ENCODE results near the gene AP2B1.
"Not testable (repeated sequence)": the region's sequence is repeated elsewhere in the genome, so short reads cannot be mapped to it uniquely, and the experiment has no call there.

AP2B1 gene

GRCh38 chr17:35748341-35748841 is 161.3 kb downstream of the AP2B1 start:
- no peak for TF ChIP-seq CTCF (conservative IDR thresholded peaks at IDR 0.05; ENCODE audit: low read depth, low read length)
- no peak overlapping the region for H3K4me3 ChIP-seq (ENCODE audit: low read length)
- no peak for DNase-seq (ENCODE audit: low read depth)

DNA sequence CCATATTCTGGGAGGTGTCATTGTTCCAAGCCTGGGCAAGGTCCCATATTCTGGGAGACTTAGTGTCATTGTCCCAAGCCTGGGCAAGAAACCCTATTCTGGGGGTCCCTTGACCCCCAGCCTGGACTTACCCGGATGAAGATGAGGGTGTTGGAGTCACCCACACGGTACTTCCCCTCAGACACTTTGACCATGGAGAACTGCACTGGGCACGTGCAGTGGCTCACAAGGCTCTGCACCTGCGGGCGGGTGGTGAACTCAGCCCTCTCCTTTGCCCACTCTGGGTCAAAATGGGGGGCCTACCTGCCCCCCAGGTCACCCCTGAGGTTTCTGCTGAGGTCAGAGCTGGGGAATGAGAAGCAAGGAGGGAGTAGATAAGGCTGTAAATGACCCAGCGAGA is 161.9 kb downstream of the AP2B1 start:
- TF ChIP-seq CTCF (conservative IDR thresholded peaks at IDR 0.05; ENCODE audit: low read depth, low read length) = no peak
- H3K4me3 ChIP-seq (ENCODE audit: low read length) = no peak overlapping the region
- no peak for DNase-seq (ENCODE audit: low read depth)

DNA sequence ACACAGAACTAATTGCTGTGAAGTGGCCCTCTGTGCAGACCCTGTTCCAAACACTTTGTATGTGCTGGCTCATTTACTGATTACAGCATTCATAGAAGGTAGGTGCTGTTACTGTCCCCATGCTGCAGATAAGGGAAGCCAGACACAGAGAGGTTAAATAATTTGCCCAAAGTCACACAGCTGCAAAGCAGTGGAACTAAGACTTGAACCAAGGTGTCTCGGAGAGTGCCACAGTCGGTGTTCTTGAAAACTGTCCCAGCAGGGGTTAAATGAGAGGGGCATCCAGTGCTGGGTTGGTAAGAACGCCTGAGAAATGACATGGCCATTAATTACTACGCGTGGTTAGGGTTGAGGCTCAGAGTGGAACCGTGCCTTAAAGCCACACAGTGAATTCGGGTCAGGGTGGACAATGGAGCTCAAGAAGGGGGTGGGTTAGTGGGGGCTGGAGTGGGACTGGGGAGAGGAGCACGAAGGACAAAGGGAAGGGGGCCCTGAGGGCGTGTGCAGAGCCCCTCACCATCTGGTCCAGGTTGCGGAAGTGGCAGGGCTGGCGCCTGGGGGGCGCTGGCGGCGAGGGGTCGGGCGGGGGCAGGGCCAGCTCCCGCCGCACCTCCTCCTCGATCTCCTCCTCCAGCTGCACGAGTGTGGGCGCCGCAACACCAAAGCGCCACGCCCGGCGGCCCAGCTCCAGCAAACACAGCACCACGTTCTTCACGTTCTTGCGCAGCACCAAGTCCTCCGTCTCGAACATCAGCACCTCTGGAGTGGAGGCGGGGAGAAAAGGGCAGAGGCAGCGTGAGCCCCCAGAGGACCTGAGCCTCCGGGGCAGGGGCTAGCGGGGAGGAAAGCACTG is 162.7 kb downstream of the AP2B1 start:
- DNase-seq (ENCODE audit: low read depth) = no peak
- no peak for TF ChIP-seq CTCF (conservative IDR thresholded peaks at IDR 0.05; ENCODE audit: low read depth, low read length)
- no peak overlapping the region for H3K4me3 ChIP-seq (ENCODE audit: low read length)

GRCh38 chr17:35750526-35751395 is 163.6 kb downstream of the AP2B1 start:
- H3K4me3 ChIP-seq (ENCODE audit: low read length) = no peak overlapping the region
- no peak for TF ChIP-seq CTCF (conservative IDR thresholded peaks at IDR 0.05; ENCODE audit: low read depth, low read length)
- DNase-seq (ENCODE audit: low read depth) = no peak

DNA sequence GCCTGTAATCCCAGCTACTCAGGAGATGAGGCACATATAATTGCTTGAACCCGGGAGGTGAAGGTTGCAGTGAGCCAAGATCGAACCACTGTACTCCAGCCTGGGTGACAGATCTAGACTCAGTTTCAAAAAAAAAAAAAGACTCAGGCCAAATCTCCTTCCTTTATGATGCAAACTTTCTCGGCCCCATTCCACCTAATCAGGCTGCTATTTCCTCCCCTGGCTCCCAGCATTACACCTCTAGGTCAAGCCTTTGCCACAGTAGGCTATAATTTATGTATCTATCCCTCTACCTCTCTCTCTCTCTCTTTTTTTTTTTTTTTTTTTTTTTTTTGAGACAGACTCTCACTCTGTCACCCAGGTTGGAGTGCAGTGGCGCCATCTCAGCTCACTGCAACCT is 164.4 kb downstream of the AP2B1 start:
- not testable (repeated sequence) for H3K4me3 ChIP-seq (ENCODE audit: low read length); DNase-seq (ENCODE audit: low read depth)

DNA sequence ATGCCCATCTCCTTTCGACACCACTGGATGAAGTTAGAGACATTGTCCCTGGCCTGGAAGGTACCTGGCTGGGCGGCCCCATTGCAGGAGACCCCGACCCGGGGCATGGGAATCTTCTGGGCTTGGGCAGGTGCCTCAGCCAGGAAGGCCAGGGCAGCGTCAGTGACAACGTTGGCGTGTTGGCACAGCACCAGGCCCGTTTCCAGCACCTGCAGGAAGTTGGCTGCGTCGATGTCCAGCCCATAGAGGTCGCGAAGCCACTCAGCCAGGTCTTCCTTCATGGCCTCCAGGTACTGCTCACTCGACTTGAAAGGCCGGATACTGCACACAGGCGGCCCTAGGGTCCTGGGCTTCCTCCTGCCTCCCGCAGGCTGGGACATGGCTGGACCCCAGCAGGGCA is 165.3 kb downstream of the AP2B1 start:
- no peak for DNase-seq (ENCODE audit: low read depth)
- TF ChIP-seq CTCF (conservative IDR thresholded peaks at IDR 0.05; ENCODE audit: low read depth, low read length) = no peak
- H3K4me3 ChIP-seq (ENCODE audit: low read length) = no peak overlapping the region

DNA sequence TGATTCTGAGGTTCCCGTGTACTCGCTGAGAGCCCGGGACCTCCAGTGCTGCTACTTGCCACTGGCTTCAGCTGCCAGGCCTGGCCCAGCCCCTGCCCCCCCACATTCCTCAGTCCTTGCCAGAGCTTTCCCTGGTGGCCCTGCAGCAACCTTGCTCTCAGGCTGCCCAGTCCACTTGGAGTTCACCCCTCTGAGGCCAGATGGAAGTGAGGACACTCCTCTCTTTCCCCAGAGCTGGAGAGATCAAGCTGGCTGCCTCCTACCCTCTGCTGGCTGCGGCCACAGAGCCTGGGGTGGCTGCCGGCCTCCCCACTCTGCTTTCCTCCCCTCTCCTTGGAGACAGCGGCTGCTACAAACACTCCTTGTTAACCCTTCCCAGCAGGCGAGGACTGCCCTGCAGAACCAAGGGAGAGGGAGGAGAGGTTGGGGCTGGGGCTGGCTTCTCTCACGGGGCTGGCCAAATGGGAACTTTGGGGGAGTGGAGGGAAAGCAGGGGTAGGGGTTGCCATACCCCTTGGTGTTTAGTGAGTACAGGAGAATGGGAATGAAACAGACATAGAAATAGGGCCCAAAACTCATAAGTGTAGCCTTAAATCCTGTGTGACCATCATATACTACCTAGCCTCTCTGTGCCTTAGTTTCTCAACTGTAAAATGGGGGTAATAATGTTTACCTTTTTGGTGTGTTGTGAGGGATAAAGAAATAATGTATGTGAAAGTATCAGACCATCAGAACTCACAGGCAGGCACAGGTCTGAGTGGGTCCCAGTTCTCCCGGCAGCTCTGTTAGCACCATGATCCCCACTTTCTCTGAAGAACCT is 166.0 kb downstream of the AP2B1 start, which contains the start of gene GAS2L2:
Gene GAS2L2, minus strand, starts transcription at position 295 of the 820 bp plus-strand sequence. CDS start 389 bp downstream, outside the sequence.
- no peak for DNase-seq (ENCODE audit: low read depth)
- TF ChIP-seq CTCF (conservative IDR thresholded peaks at IDR 0.05; ENCODE audit: low read depth, low read length) = no peak
- H3K4me3 ChIP-seq (ENCODE audit: low read length) = no peak within 1 kb of the TSS
